Endometrial microvascular endothelial cells (primary cell): ENCODE data around the gene HBG2. TPM values are rescaled to one million over a fixed set of nuclear protein-coding genes. Genes with fewer than 3 reads are reported as not detected.
"Not testable (repeated sequence)": the region's sequence is repeated elsewhere in the genome, so short reads cannot be mapped to it uniquely, and the experiment has no call there.

Experiments used
- in situ Hi-C: cut with HindIII; loops from 2 replicates; pipeline ENCODE4 v1.10.0; 2017; ENCODE audit warnings: low sequenced_read_pairs, low pct_unique_long_range_greater_than_20kb; ENCODE audit errors: inconsistent ontology term
- total RNA-seq: library from RNA; depleted of rRNA; stranded (reverse); fragments of >200 nt; gene quantifications from one replicate; pipeline ENCODE4 v1.2.3, GENCODE V29; 2015; ENCODE audit errors: inconsistent ontology term

Gene HBG2
- total RNA-seq, 1 donor from 2014 or later: not detected

- in situ Hi-C loops: no loop called here
Observed at GRCh38 chr11:5252919-5253265, 1.7 kb downstream of the HBG2 start.

DNA sequence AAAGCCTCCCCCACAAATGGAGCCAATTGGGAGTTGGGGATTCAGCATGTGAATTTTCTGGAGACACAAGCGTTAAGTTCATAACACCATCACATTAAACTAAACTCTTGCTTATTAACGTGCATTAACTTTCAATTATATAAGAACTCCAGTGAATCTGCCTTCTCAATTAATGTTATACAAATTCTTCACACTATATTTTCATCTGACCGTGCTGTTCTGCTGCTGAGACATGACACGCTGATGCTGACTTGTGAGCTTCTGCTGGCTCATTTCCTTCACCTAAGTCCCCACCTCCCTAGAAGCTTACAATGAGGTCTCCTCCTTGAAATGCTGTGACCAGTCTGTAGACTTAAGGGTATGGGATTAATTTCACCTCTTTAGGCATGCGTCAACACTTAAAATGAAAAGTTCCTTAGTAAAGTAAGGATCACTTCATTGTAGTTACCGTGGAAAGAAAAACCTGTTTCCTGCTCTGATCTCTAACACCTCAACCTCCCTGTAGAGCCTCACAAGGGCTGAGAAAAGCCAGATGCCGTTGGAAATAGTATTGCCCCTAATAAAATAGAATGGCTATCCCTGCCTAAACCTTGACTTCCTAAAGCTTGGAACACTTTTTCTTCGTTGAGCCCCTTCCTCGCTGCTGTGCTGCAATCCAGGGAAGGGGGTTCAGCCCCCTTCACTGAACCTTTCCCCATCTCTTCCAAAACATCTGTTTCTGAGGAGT is 2.2 kb downstream of the HBG2 start:
- in situ Hi-C loops: no loop called here

DNA sequence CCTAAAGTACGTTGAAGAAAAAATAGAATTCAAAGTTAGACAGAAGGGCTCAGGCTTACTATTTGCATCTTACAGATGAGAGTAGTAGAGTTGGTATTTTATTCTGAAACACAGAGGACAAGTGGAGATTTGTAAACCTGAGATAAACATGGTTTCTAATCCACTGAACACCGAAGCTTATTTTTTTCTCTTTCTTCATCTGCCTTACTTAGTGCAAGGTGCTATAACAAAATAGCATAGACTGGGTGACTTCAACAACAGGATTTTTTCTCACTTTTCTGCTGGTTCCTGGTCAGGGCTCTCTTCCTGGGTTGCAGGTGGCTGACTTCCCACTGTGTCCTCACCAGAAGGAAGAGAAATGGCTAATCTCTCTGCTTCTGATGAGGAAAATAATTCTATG is 2.8 kb downstream of the HBG2 start:
- in situ Hi-C loops: no loop called here

GRCh38 chr11:5250543-5251204 is 3.9 kb downstream of the HBG2 start:
- in situ Hi-C loops: no loop called here

GRCh38 chr11:5249807-5250396 is 4.7 kb downstream of the HBG2 start, which contains the start of gene HBG1:
Gene HBG1, minus strand, starts transcription at chr11:5249857. Its CDS starts 53 bp downstream, at chr11:5249804.
- in situ Hi-C loops: not testable (repeated sequence)

DNA sequence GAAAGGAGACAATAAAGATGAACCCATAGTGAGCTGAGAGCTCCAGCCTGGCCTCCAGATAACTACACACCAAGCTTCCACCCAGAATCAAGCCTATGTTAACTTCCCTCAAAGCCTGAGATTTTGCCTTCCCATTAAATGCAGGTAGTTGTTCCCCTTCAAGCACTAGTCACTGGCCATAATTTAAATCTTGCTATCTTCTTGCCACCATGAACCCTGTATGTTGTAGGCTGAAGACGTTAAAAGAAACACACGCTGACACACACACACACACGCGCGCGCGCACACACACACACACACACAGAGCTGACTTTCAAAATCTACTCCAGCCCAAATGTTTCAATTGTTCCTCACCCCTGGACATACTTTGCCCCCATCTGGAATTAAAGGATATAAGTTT is 6.1 kb downstream of the HBG2 start:
- in situ Hi-C loops: not testable (repeated sequence)

GRCh38 chr11:5247472-5248192 is 6.9 kb downstream of the HBG2 start:
- in situ Hi-C loops: no loop called here

GRCh38 chr11:5246772-5247471 is 7.7 kb downstream of the HBG2 start:
- in situ Hi-C loops: no loop called here

DNA sequence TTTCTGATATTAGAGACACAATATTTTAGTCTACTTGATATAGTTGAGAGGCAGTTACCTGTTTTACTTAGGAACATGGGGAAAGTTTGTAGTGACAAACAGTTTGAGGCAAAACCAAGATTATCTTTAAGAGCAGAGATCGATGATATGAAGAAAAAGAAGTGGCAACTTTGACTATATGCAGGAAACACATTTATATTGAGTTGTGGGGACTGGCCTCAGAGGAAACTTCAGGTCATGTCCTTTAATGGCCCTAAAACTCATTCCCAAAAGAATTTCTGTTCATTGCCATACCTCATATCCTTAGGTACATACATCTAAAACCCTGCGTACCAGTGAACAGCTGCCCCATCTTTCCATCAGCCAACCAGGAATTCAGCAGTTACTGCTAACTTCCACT is 9.4 kb downstream of the HBG2 start:
- in situ Hi-C loops: no loop called here

- in situ Hi-C loops: no loop called here
Observed at GRCh38 chr11:5243816-5244180, 10.8 kb downstream of the HBG2 start.

- in situ Hi-C loops: no loop called here
Observed at GRCh38 chr11:5242933-5243815, 11.4 kb downstream of the HBG2 start.

DNA sequence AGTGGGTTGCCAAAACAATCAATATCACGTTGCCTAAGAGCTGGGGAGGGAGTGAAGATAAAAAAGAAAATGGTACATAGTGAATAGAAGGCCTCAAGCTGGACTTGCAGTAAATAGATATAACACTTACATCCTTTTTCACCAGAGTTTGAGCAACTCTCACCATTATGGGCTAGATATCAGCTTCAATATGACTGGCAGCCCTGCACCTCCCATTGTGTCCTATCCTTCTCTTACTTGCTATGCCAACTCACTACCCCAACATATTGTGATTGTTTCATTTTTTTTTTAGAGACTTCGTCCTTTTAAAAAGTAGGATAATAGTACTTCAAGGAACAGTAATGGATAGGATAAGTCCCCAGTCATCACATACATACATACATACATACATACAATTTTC is 12.4 kb downstream of the HBG2 start:
- in situ Hi-C loops: no loop called here

DNA sequence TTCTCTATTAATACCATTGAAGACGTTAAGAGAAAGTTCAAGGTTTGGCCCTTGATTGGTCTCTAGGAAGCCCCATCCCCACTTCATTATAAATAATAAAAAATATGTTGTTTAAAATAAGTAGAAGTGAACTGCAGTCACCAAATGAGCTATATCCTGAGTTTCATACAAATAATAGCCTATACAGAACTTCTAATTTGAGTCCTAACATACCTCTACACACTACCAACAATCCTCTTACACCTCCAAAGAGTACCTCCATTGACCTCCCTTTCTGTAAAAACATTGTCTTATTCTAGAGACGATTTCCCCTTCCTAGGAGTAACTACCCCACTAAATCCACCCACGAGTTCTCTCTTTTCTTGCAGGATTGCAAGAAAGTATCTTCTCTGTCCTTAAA is 13.1 kb downstream of the HBG2 start:
- in situ Hi-C loops: no loop called here

DNA sequence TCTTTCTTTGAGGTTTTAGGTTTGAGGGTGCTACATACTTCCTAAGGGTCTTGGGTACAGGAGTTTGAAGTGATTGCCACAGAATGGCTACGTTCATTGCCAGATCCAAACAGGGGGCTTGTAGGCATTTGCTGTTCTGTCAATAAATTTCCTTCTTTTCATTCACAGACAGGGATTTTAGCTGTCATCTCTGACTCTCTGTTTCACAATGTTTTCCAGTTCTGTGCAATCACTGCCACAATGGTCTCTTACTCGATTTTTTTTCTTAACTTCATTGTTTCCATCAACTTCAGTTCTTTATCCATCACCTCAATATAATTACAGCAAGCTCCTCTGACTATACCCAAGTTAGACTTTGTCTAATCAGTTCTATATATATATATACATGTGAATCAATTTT is 14.1 kb downstream of the HBG2 start:
- in situ Hi-C loops: no loop called here

GRCh38 chr11:5240056-5240455 is 14.5 kb downstream of the HBG2 start:
- in situ Hi-C loops: no loop called here

DNA sequence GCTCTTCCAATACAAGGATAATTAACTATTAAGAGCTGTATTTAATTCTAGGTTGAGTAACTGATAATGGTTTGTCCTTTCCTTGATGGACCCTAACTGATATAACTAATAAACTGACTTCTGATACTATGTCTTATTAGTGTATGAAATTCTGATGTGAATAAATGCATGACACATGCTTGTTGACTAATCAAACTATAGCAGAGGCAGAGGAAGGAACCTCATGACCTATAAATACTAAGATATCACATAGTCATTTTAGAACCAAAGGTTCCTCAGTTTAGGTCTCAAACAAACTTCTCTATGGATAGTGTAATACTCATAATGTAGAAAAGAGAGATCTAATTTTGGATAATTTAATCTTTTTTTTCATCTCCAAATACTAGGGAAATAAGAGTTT is 15.5 kb downstream of the HBG2 start:
- in situ Hi-C loops: no loop called here

GRCh38 chr11:5238486-5238885 is 16.1 kb downstream of the HBG2 start:
- in situ Hi-C loops: no loop called here

GRCh38 chr11:5237420-5237819 is 17.2 kb downstream of the HBG2 start:
- in situ Hi-C loops: no loop called here
